Colon (tissue), 2 donors: ENCODE measurements around the gene APAF1.

Experiments used
- FAIRE-seq: peaks from 2 replicates; lab custom pipeline; 2012; peaks lifted over from hg19 to GRCh38; lab: Jason Lieb, UNC
- donor health status: control.
- donor health status: control.

The APAF1 gene

GRCh38 chr12:98660521-98660920, 15.4 kb downstream of the APAF1 start:
- FAIRE-seq, result no peak

- FAIRE-seq, result no peak
These were observed 24.7 kb downstream of the APAF1 start for GRCh38 chr12:98669751-98670150.

- FAIRE-seq, result no peak
These were observed 26.4 kb downstream of the APAF1 start for GRCh38 chr12:98671459-98671858.

- FAIRE-seq, result no peak
These were observed 29.8 kb downstream of the APAF1 start for GRCh38 chr12:98674841-98675240.

- FAIRE-seq, result no peak
These were observed 33.3 kb downstream of the APAF1 start for GRCh38 chr12:98678236-98678945.

- no peak for FAIRE-seq
These were observed 34.0 kb downstream of the APAF1 start for GRCh38 chr12:98678946-98679610.

- FAIRE-seq, result no peak
These were observed 34.5 kb downstream of the APAF1 start for GRCh38 chr12:98679611-98680005.

GRCh38 chr12:98684199-98684598, 39.1 kb downstream of the APAF1 start:
- no peak for FAIRE-seq

GRCh38 chr12:98686603-98687002, 41.5 kb downstream of the APAF1 start:
- FAIRE-seq, result no peak

- FAIRE-seq, result no peak
These were observed 46.3 kb downstream of the APAF1 start for GRCh38 chr12:98691351-98691750.

GRCh38 chr12:98696036-98696646, 51.1 kb downstream of the APAF1 start:
- no peak for FAIRE-seq

GRCh38 chr12:98697209-98697608, 52.1 kb downstream of the APAF1 start:
- FAIRE-seq, result no peak

GRCh38 chr12:98698603-98699463, 53.7 kb downstream of the APAF1 start:
- FAIRE-seq, result no peak

- FAIRE-seq, result no peak
These were observed 54.5 kb downstream of the APAF1 start for GRCh38 chr12:98699586-98699985.

- no peak for FAIRE-seq
These were observed 56.1 kb downstream of the APAF1 start for GRCh38 chr12:98701166-98701565.

GRCh38 chr12:98709022-98709421, 63.9 kb downstream of the APAF1 start:
- no peak for FAIRE-seq

GRCh38 chr12:98714426-98714825, 69.3 kb downstream of the APAF1 start:
- no peak for FAIRE-seq

- FAIRE-seq, result no peak
These were observed 74.7 kb downstream of the APAF1 start for GRCh38 chr12:98719515-98720504.

- no peak for FAIRE-seq
These were observed 76.2 kb downstream of the APAF1 start for GRCh38 chr12:98721204-98721702.

GRCh38 chr12:98724384-98725155, 79.5 kb downstream of the APAF1 start:
- FAIRE-seq, result no peak
